Coronary artery (tissue), 2 donors: ENCODE results near the gene RELL1.
A peak's percentile ranks its signal among the peaks of the same experiment; 100 is the strongest.

ENCODE experiments used
- DNase-seq: peaks from one replicate; pipeline ENCODE4 v3.0.0-alpha.2; 2017; ENCODE audit warnings: low spot score
- H3K27ac ChIP-seq, 2 donors: fragments of 200-600 bp; sonication (generic); one replicate each; pipeline ENCODE4 v1.5.1; 2016 to 2019
- H3K4me3 ChIP-seq: fragments of 200-600 bp; sonication (generic); 2 replicates; pipeline ENCODE4 v1.5.1; 2016; ENCODE audit warnings: mild to moderate bottlenecking, moderate library complexity
- TF ChIP-seq, protein P1 (sequence below): fragments of 200-600 bp; sonication (generic); IDR thresholded peaks from one replicate; pipeline ENCODE4 v1.5.1; 2019; ENCODE audit warnings: antibody characterized with exemption

RELL1 gene

DNA sequence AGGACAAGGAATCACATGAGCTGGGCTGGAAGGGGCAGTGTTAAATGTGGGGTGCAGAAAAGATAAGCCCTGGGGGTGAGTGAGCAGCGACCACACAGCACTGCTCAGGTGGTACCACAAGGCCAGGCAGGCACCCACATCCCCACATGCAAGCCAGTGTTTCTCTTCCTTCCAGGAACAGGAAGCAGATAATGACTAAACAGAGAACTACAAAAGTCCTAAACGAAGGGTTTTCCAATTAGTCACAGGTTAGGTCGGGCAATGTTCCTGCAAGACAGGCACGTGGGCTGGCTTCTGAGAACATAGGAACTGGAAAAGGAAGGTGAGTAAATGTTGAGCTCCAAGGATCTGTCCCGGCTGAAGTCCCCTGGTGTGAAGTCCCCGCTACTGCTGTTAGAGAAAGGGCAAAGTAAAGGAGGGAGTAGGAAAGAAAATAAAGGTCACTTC lies 19.5 kb downstream of the RELL1 start:
- TF ChIP-seq, protein P1, sequence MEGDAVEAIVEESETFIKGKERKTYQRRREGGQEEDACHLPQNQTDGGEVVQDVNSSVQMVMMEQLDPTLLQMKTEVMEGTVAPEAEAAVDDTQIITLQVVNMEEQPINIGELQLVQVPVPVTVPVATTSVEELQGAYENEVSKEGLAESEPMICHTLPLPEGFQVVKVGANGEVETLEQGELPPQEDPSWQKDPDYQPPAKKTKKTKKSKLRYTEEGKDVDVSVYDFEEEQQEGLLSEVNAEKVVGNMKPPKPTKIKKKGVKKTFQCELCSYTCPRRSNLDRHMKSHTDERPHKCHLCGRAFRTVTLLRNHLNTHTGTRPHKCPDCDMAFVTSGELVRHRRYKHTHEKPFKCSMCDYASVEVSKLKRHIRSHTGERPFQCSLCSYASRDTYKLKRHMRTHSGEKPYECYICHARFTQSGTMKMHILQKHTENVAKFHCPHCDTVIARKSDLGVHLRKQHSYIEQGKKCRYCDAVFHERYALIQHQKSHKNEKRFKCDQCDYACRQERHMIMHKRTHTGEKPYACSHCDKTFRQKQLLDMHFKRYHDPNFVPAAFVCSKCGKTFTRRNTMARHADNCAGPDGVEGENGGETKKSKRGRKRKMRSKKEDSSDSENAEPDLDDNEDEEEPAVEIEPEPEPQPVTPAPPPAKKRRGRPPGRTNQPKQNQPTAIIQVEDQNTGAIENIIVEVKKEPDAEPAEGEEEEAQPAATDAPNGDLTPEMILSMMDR, result no peak
- no peak for DNase-seq
- Histone ChIP-seq H3K27ac (peak overlapping the region; percentile 65 to 84), H3K4me3 (no peak overlapping the region)

DNA sequence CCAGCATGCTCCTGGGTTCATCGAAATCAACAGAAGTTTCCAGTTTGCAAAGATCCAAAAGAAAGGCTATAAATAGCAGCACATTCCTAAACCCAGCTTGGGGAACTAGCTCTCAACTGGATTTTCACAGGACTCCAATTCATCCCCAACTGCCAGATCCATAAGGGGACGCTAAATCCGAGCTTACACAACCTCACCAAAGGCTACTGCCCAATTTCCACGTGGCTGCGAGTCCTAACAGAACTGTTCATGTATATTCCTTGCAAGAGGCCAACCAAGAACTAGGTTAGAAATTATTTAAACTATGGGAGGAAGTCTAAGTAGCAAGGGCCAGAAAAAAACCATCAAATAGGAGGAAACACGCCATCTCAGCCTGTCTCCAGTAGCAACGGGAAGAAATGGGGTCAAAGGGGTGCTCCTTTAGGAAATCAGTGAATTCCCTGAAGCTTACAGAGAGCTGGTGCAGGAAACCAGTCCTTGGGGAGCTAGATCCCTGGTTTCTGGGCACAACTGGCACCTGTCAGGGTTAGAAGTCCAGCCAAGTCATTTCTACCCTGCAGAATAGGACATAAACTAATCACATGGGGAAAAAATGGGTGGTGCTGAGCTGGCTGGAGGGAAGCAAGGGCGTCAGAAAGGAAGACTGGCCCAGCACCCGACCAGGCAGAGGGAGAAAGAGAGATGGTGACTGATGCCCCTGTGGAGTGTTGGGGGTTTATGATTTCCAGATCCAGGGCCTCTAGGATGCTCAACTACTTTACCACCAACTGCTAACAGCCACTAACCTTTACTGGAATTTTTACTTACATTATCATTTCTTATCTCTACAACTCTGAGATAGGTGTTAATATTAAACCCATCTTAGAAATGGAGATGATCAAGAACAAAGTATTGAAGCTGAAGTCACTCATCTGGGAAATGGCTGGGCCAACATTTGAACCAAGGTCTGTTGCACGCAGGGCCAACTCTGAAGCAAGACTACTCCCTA lies 20.5 kb downstream of the RELL1 start:
- DNase-seq, result no peak
- Histone ChIP-seq H3K4me3 (no peak overlapping the region), H3K27ac (peak overlapping the region; percentile 65 to 84)
- TF ChIP-seq, protein P1, result no peak

DNA sequence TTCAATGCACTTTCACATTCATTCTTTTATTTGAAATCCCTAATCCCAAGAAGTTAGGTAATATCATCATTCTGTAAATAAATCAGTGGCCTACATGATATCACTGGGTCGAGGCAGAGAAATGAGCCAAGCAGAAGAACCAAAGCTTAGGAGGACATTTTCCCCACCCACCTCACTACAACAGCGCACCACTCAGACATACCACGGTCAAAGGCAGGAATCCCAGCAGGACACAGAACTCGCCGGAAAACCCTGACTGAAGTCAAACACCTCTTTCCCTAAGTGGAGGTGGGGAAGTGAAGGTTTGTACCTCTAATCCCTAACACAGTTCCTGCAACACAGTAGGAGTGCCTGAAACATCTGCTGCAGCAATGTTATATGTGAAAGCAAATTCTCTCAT lies 21.5 kb downstream of the RELL1 start:
- no peak for DNase-seq
- peak overlapping the region; percentile 65 to 84 for H3K27ac ChIP-seq
- TF ChIP-seq, protein P1, result no peak
- no peak overlapping the region for H3K4me3 ChIP-seq

DNA sequence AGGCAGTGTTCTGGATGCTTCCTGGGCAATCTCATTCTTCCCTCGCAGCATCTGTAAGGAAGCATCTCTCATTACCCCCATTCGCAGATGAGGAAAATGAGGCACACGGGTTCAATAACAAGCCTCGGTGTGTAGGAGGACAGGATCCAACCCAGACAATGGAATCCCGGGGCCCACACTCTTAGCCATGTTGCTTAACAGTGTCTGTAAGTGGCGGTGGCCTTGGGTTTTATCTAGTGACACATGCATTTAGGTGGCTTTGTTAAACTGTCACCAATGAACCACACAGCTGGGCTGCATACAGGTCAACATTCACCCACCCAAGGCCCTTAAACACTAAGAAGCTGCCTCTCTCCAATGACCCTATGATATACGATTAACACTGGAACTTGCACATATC lies 22.6 kb downstream of the RELL1 start:
- peak overlapping the region; percentile 52 for H3K4me3 ChIP-seq
- DNase-seq, result no peak
- TF ChIP-seq, protein P1, result no peak
- peak overlapping the region; percentile 43 to 82 for H3K27ac ChIP-seq

DNA sequence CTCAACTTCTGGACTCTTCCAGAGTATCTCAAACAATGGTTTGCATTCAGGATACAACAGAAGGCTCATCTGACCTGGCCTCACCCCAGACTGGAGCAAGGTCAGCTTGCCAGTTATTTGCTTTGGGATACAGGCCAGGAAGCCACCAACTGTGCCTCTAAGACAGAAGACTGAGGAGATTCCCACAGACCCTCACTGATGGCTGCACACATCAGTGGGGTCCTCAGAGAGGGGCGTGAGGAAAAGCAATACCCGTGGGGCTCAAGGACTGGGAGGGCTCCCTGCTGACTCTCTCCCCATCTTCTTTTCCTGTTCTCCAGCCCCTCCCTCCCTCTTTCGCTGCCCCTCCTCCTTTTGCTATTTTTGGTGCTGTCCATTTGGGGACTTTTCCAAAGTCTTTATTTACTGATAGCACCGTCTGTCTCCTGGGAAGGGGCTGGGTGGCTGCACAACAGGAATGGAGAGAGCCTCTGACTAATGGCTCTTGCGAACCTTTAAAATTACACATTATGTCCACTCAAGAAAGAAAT lies 23.2 kb downstream of the RELL1 start:
- peak overlapping the region; percentile 52 for H3K4me3 ChIP-seq
- peak overlapping the region; percentile 43 to 82 for H3K27ac ChIP-seq
- TF ChIP-seq, protein P1, result no peak
- no peak for DNase-seq

DNA sequence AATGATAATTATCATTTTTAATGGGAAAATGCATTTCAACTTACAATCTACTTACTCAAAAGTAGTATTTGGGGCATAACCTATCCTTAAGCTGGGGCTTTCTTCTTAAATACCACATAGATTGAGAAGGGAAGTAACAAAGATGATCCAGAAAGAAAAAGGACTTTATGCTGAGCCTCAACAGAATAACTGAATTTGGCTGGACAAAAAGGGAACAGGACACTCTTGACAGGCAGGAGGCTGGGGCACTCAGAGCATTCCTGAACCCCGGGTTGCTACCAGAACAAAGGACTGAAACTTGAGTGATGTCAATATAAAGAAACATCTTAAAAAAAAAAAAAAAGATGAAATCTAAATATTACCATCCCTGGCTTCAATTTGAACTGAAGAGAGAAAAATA lies 23.9 kb downstream of the RELL1 start:
- no peak overlapping the region for H3K4me3 ChIP-seq
- TF ChIP-seq, protein P1, result no peak
- DNase-seq, result no peak
- H3K27ac ChIP-seq, result peak overlapping the region; percentile 43 to 82

DNA sequence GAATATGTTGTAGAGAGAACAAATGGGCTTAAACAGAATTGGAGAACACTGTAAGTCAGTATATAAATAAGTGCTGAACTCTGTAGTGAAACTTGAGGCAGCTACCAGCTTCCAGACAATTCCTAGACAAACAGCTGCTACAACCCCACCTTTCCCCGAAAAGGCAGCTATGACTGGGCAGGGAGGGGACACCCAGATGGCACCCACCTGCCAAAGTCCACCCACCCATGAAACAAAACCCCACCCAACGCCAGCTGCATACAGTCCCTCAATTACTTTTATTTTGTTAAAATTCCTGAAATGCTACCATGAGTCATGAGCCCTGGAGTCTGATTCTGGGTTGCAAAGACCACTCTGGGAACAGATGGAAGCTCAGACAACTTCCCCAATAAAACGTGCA lies 24.4 kb downstream of the RELL1 start:
- Histone ChIP-seq H3K4me3 (no peak overlapping the region), H3K27ac (peak overlapping the region; percentile 43 to 56)
- no peak for DNase-seq
- TF ChIP-seq, protein P1, result no peak
